ENCODE results near the gene CRIM1.

Gene CRIM1

GRCh38 chr2:36404754-36405153 lies 49.2 kb downstream of the CRIM1 start:
- TF ChIP-seq, protein P1, sequence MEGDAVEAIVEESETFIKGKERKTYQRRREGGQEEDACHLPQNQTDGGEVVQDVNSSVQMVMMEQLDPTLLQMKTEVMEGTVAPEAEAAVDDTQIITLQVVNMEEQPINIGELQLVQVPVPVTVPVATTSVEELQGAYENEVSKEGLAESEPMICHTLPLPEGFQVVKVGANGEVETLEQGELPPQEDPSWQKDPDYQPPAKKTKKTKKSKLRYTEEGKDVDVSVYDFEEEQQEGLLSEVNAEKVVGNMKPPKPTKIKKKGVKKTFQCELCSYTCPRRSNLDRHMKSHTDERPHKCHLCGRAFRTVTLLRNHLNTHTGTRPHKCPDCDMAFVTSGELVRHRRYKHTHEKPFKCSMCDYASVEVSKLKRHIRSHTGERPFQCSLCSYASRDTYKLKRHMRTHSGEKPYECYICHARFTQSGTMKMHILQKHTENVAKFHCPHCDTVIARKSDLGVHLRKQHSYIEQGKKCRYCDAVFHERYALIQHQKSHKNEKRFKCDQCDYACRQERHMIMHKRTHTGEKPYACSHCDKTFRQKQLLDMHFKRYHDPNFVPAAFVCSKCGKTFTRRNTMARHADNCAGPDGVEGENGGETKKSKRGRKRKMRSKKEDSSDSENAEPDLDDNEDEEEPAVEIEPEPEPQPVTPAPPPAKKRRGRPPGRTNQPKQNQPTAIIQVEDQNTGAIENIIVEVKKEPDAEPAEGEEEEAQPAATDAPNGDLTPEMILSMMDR (IDR thresholded peaks at IDR 0.05; ENCODE audit: low read depth, low read length) = no peak
- Histone ChIP-seq H3K9me3 (ENCODE audit: severe bottlenecking) (no peaks in the 10 kb centered on the region), H3K36me3 (no peaks in the 10 kb centered on the region), H3K27ac (no peak overlapping the region), H3K4me3 (ENCODE audit: low read depth, low read length) (no peak overlapping the region), H3K27me3 (ENCODE audit: insufficient read depth, low read depth, severe bottlenecking) (no peaks in the 10 kb centered on the region)
- DNase-seq = no peak

GRCh38 chr2:36405183-36405582 lies 49.6 kb downstream of the CRIM1 start:
- Histone ChIP-seq H3K9me3 (ENCODE audit: severe bottlenecking) (no peaks in the 10 kb centered on the region), H3K27me3 (ENCODE audit: insufficient read depth, low read depth, severe bottlenecking) (no peaks in the 10 kb centered on the region), H3K36me3 (no peaks in the 10 kb centered on the region), H3K4me3 (ENCODE audit: low read depth, low read length) (no peak overlapping the region), H3K27ac (no peak overlapping the region)
- no peak for DNase-seq
- TF ChIP-seq, protein P1 (IDR thresholded peaks at IDR 0.05; ENCODE audit: low read depth, low read length) = no peak

DNA sequence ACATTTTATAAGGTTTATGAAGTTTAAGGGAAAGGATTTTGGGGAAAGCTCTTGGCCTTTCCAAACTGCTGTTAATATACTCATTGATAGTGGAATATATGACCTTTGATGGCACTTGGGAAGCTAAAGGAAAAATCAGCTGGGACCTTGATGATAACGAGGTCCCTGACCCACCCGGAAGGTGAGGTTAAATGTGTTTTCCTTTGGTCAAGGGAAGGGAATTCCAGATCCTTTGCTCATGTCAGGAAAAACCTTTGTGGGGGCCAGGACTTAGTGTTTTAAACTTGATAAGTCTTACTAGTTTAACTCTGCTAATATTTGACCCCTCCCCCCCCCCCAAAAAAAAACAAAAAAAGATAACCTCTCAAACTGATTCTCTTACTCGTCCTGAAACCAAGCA lies 50.7 kb downstream of the CRIM1 start:
- Histone ChIP-seq H3K27ac (no peak overlapping the region), H3K4me3 (ENCODE audit: low read depth, low read length) (no peak overlapping the region), H3K9me3 (ENCODE audit: severe bottlenecking) (no peaks in the 10 kb centered on the region), H3K27me3 (ENCODE audit: insufficient read depth, low read depth, severe bottlenecking) (no peaks in the 10 kb centered on the region), H3K36me3 (no peaks in the 10 kb centered on the region)
- TF ChIP-seq, protein P1 (IDR thresholded peaks at IDR 0.05; ENCODE audit: low read depth, low read length) = no peak
- no peak for DNase-seq

GRCh38 chr2:36407413-36407812 lies 51.8 kb downstream of the CRIM1 start:
- Histone ChIP-seq H3K27me3 (ENCODE audit: insufficient read depth, low read depth, severe bottlenecking) (no peaks in the 10 kb centered on the region), H3K4me3 (ENCODE audit: low read depth, low read length) (no peak overlapping the region), H3K36me3 (no peaks in the 10 kb centered on the region), H3K9me3 (ENCODE audit: severe bottlenecking) (no peaks in the 10 kb centered on the region), H3K27ac (no peak overlapping the region)
- no peak for DNase-seq
- TF ChIP-seq, protein P1 (IDR thresholded peaks at IDR 0.05; ENCODE audit: low read depth, low read length) = no peak

- H3K9me3 ChIP-seq (ENCODE audit: severe bottlenecking) = no peaks in the 10 kb centered on the region
- no peak overlapping the region for H3K27ac ChIP-seq
- H3K27me3 ChIP-seq (ENCODE audit: insufficient read depth, low read depth, severe bottlenecking) = no peaks in the 10 kb centered on the region
- H3K4me3 ChIP-seq (ENCODE audit: low read depth, low read length) = no peak overlapping the region
- H3K36me3 ChIP-seq = no peaks in the 10 kb centered on the region
- DNase-seq = no peak
- TF ChIP-seq, protein P1 (IDR thresholded peaks at IDR 0.05; ENCODE audit: low read depth, low read length) = no peak
Observed at GRCh38 chr2:36408198-36408703, 52.7 kb downstream of the CRIM1 start.

DNA sequence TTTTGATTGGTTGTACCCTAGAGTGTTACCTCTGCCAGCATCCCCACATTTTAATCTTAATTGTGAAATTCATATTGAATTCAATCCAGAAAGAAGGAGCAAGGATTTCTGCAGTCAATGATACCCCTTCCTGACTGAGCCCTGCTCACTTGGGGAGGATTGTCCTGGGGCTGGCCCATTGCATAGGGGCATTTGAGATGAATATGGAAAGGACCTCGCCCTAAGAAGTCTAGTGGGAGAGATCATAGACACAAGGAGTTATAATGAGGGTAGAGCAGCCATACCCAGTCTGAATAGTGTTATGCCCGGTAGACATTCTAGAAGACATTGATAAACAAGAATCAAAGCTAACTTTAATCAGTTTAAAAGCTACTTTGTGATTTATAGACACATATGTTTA lies 53.8 kb downstream of the CRIM1 start:
- H3K36me3 ChIP-seq = no peaks in the 10 kb centered on the region
- H3K9me3 ChIP-seq (ENCODE audit: severe bottlenecking) = no peaks in the 10 kb centered on the region
- no peaks in the 10 kb centered on the region for H3K27me3 ChIP-seq (ENCODE audit: insufficient read depth, low read depth, severe bottlenecking)
- no peak overlapping the region for H3K27ac ChIP-seq
- TF ChIP-seq, protein P1 (IDR thresholded peaks at IDR 0.05; ENCODE audit: low read depth, low read length) = no peak
- no peak for DNase-seq
- no peak overlapping the region for H3K4me3 ChIP-seq (ENCODE audit: low read depth, low read length)
